Measurements from ENCODE around the gene SYT8.
"Not testable (repeated sequence)": the region's sequence is repeated elsewhere in the genome, so short reads cannot be mapped to it uniquely, and the experiment has no call there.

Gene SYT8

GRCh38 chr11:1872267-1872985 is 37.6 kb downstream of the SYT8 start:
- H3K4me3 ChIP-seq (ENCODE audit: low read depth, low read length), result no peak overlapping the region
- H3K79me2 ChIP-seq, result no peaks in the 10 kb centered on the region
- H3K4me1 ChIP-seq, result no peaks in the 10 kb centered on the region
- no peak overlapping the region for H3K4me2 ChIP-seq (ENCODE audit: low read length)
- no peak overlapping the region for H3K27ac ChIP-seq
- no peaks in the 10 kb centered on the region for H3K27me3 ChIP-seq (ENCODE audit: control insufficient read depth, insufficient read depth, low read length)
- H3K36me3 ChIP-seq (ENCODE audit: control insufficient read depth, insufficient read depth, low read length), result no peaks in the 10 kb centered on the region
- no peak overlapping the region for H3K9ac ChIP-seq
- TF ChIP-seq CTCF (IDR thresholded peaks at IDR 0.05), result no peak
- no peaks in the 10 kb centered on the region for H3K9me3 ChIP-seq (ENCODE audit: control insufficient read depth, low read length)
- no peak overlapping the region for H2AFZ ChIP-seq

- H3K27ac ChIP-seq, result no peak overlapping the region
- H3K4me1 ChIP-seq, result no peaks in the 10 kb centered on the region
- no peak overlapping the region for H3K9ac ChIP-seq
- no peaks in the 10 kb centered on the region for H3K79me2 ChIP-seq
- H3K36me3 ChIP-seq (ENCODE audit: control insufficient read depth, insufficient read depth, low read length), result no peaks in the 10 kb centered on the region
- H3K4me3 ChIP-seq (ENCODE audit: low read depth, low read length), result no peak overlapping the region
- H3K9me3 ChIP-seq (ENCODE audit: control insufficient read depth, low read length), result no peaks in the 10 kb centered on the region
- H3K4me2 ChIP-seq (ENCODE audit: low read length), result no peak overlapping the region
- no peak overlapping the region for H2AFZ ChIP-seq
- H3K27me3 ChIP-seq (ENCODE audit: control insufficient read depth, insufficient read depth, low read length), result no peaks in the 10 kb centered on the region
- TF ChIP-seq CTCF (IDR thresholded peaks at IDR 0.05), result no peak
These were observed 38.4 kb downstream of the SYT8 start for GRCh38 chr11:1873048-1873812.

- H3K27me3 ChIP-seq (ENCODE audit: control insufficient read depth, insufficient read depth, low read length); H3K9ac ChIP-seq; H3K4me2 ChIP-seq (ENCODE audit: low read length); H3K27ac ChIP-seq; H3K79me2 ChIP-seq; H3K36me3 ChIP-seq (ENCODE audit: control insufficient read depth, insufficient read depth, low read length); H2AFZ ChIP-seq; H3K4me3 ChIP-seq (ENCODE audit: low read depth, low read length); H3K4me1 ChIP-seq; H3K9me3 ChIP-seq (ENCODE audit: control insufficient read depth, low read length): not testable (repeated sequence)
These were observed 39.0 kb downstream of the SYT8 start for GRCh38 chr11:1873813-1874150.

GRCh38 chr11:1874441-1875092 is 39.8 kb downstream of the SYT8 start:
- not testable (repeated sequence) for H2AFZ ChIP-seq; H3K4me2 ChIP-seq (ENCODE audit: low read length); H3K79me2 ChIP-seq; H3K9me3 ChIP-seq (ENCODE audit: control insufficient read depth, low read length); H3K27ac ChIP-seq; H3K36me3 ChIP-seq (ENCODE audit: control insufficient read depth, insufficient read depth, low read length); H3K27me3 ChIP-seq (ENCODE audit: control insufficient read depth, insufficient read depth, low read length); H3K4me1 ChIP-seq; H3K9ac ChIP-seq; H3K4me3 ChIP-seq (ENCODE audit: low read depth, low read length)

GRCh38 chr11:1875093-1875850 is 40.5 kb downstream of the SYT8 start:
- Histone ChIP-seq H3K4me3 (ENCODE audit: low read depth, low read length) (no peak overlapping the region), H3K4me1 (no peaks in the 10 kb centered on the region), H3K36me3 (ENCODE audit: control insufficient read depth, insufficient read depth, low read length) (no peaks in the 10 kb centered on the region), H3K79me2 (no peaks in the 10 kb centered on the region), H3K9ac (no peak overlapping the region), H3K27ac (no peak overlapping the region), H3K9me3 (ENCODE audit: control insufficient read depth, low read length) (no peaks in the 10 kb centered on the region), H3K27me3 (ENCODE audit: control insufficient read depth, insufficient read depth, low read length) (no peaks in the 10 kb centered on the region), H2AFZ (no peak overlapping the region), H3K4me2 (ENCODE audit: low read length) (no peak overlapping the region)
- TF ChIP-seq CTCF (IDR thresholded peaks at IDR 0.05), result no peak

GRCh38 chr11:1875851-1876301 is 41.1 kb downstream of the SYT8 start:
- not testable (repeated sequence) for H3K4me1 ChIP-seq; H3K27me3 ChIP-seq (ENCODE audit: control insufficient read depth, insufficient read depth, low read length); H3K79me2 ChIP-seq; H2AFZ ChIP-seq; H3K4me3 ChIP-seq (ENCODE audit: low read depth, low read length); H3K27ac ChIP-seq; H3K9ac ChIP-seq; H3K9me3 ChIP-seq (ENCODE audit: control insufficient read depth, low read length); H3K4me2 ChIP-seq (ENCODE audit: low read length); H3K36me3 ChIP-seq (ENCODE audit: control insufficient read depth, insufficient read depth, low read length)
